ENCODE data around the gene SLC31A2.
"Not testable (repeated sequence)": the region's sequence is repeated elsewhere in the genome, so short reads cannot be mapped to it uniquely, and the experiment has no call there.

- TF ChIP-seq CTCF (IDR thresholded peaks at IDR 0.05; ENCODE audit: borderline replicate concordance, extremely low read depth, low read length, poor library complexity, severe bottlenecking); EZH2 (IDR thresholded peaks at IDR 0.05; ENCODE audit: borderline replicate concordance, low read depth, low read length, severe bottlenecking): not testable (repeated sequence)
These were observed 32.0 kb upstream of the SLC31A2 start for GRCh38 chr9:113118829-113119228.
